ENCODE data around the gene SGCD. TPM values are rescaled to one million over a fixed set of nuclear protein-coding genes. Genes with fewer than 3 reads are reported as not detected.

The SGCD gene
- total and polyA plus RNA-seq, 9 of the 15 experiments (the other 6 are each of a cell fraction or from before 2014, with no cell fraction given), result not detected

DNA sequence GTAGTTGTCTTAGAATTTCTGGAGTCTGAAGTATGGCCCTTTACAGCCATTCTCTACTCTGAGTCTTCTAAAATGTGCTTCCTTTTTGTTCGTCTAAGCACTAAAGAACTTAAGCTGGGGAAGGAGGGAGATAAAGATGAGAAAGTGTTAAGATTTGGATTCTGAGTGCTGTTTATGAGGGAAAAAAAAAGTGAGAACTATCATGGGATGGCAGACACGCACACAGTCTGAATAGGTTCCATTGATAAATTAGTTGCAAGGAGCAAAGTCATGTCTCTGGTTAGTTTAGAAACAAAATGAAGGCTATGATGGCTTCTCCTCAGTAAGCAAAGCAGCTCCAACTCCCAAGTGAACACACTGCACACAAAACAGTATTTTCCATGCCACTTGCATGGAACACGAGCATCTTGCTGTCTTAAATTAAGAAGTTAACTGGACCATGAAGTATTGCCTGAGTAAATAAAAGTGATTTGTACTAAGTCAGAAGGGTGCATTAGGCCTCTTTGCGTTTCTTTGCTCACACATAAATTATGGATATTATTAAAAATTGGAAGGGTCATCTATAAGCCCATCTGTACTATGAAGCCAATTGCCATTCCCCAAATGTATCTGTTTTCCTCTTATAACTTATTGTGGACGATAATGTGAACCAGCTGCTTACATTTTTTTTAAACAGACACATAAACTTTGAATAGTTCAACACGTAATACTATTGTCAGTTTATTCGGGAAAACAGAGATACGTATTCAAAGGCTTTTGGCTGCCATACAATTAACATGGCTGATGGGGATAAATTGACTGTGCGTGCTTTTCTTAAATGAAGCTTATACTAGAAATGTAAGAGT, 199.3 kb downstream of the SGCD start:
- WGBS (ENCODE audit: insufficient coverage, low coverage, missing lambda C conversion rate), result 2% methylated on average over 9 of the region's 9 CpGs
- intact Hi-C loops (cut with micrococcal nuclease), result no loop called here
- POLR2A ChIA-PET, result no interaction called here
- FAIRE-seq, result no peak
- BruUV-seq (replicated peaks), result no TSS peak
- Histone ChIP-seq H3K4me3 (no peak overlapping the region), H3K79me2 (ENCODE audit: control insufficient read depth, insufficient read depth, low read length) (no peaks in the 10 kb centered on the region), H3K9ac (ENCODE audit: insufficient read depth in 1 of 2, low read depth in 2 of 2, low read length in 2 of 2) (no peak overlapping the region), H3K9me1 (ENCODE audit: control insufficient read depth, insufficient read depth, low read length) (no peaks in the 10 kb centered on the region), H3K4me1 (replicated peaks in 1 of 2; ENCODE audit: control insufficient read depth in 2 of 2, insufficient read depth in 2 of 2, low read length in 2 of 2) (no peaks in the 10 kb centered on the region), H3K4me2 (ENCODE audit: insufficient read depth, low read length) (no peak overlapping the region), H3K27ac (ENCODE audit: extremely low read depth, low read depth, low read length) (no peak overlapping the region), H3K27me3 (ENCODE audit: control insufficient read depth in 2 of 2, insufficient read depth in 2 of 2, low read length in 2 of 2) (no peaks in the 10 kb centered on the region), H3K36me3 (ENCODE audit: control insufficient read depth, insufficient read depth, low read length) (no peaks in the 10 kb centered on the region), H3K9me3 (replicated peaks; ENCODE audit: control insufficient read depth, insufficient read depth, low read depth, low read length) (no peaks in the 10 kb centered on the region), H2AFZ (ENCODE audit: low read depth, low read length) (no peak overlapping the region), H4K20me1 (replicated peaks; ENCODE audit: control insufficient read depth, insufficient read depth, low read length) (no peaks in the 10 kb centered on the region)
- ATAC-seq, result no peak
- DNase-seq (ENCODE audit: extremely low read depth in 1 of 4, low spot score in 3 of 4), result no peak
- in situ Hi-C loops (cut with MboI), result no loop called here
- CTCF ChIA-PET (ENCODE audit: low intra/inter-chr PET ratio), result no interaction called here
- TF ChIP-seq, protein P1, sequence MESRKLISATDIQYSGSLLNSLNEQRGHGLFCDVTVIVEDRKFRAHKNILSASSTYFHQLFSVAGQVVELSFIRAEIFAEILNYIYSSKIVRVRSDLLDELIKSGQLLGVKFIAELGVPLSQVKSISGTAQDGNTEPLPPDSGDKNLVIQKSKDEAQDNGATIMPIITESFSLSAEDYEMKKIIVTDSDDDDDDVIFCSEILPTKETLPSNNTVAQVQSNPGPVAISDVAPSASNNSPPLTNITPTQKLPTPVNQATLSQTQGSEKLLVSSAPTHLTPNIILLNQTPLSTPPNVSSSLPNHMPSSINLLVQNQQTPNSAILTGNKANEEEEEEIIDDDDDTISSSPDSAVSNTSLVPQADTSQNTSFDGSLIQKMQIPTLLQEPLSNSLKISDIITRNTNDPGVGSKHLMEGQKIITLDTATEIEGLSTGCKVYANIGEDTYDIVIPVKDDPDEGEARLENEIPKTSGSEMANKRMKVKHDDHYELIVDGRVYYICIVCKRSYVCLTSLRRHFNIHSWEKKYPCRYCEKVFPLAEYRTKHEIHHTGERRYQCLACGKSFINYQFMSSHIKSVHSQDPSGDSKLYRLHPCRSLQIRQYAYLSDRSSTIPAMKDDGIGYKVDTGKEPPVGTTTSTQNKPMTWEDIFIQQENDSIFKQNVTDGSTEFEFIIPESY (CRISPR knock-in tag; IDR thresholded peaks at IDR 0.05), result no peak
- TF ChIP-seq STAT5B (CRISPR knock-in tag; IDR thresholded peaks at IDR 0.05) (no peak), DACH1 (IDR thresholded peaks at IDR 0.05; ENCODE audit: partially characterized antibody) (no peak), RFX5 (IDR thresholded peaks at IDR 0.05; ENCODE audit: low read depth, low read length) (no peak), RUNX1 (IDR thresholded peaks at IDR 0.05; ENCODE audit: low read depth) (no peak), ZBTB17 (CRISPR knock-in tag; IDR thresholded peaks at IDR 0.05) (no peak)
- TF ChIP-seq, protein P2, sequence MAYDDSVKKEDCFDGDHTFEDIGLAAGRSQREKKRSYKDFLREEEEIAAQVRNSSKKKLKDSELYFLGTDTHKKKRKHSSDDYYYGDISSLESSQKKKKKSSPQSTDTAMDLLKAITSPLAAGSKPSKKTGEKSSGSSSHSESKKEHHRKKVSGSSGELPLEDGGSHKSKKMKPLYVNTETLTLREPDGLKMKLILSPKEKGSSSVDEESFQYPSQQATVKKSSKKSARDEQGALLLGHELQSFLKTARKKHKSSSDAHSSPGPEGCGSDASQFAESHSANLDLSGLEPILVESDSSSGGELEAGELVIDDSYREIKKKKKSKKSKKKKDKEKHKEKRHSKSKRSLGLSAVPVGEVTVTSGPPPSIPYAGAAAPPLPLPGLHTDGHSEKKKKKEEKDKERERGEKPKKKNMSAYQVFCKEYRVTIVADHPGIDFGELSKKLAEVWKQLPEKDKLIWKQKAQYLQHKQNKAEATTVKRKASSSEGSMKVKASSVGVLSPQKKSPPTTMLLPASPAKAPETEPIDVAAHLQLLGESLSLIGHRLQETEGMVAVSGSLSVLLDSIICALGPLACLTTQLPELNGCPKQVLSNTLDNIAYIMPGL (CRISPR knock-in tag; IDR thresholded peaks at IDR 0.05), result no peak
- TF ChIP-seq, protein P3, sequence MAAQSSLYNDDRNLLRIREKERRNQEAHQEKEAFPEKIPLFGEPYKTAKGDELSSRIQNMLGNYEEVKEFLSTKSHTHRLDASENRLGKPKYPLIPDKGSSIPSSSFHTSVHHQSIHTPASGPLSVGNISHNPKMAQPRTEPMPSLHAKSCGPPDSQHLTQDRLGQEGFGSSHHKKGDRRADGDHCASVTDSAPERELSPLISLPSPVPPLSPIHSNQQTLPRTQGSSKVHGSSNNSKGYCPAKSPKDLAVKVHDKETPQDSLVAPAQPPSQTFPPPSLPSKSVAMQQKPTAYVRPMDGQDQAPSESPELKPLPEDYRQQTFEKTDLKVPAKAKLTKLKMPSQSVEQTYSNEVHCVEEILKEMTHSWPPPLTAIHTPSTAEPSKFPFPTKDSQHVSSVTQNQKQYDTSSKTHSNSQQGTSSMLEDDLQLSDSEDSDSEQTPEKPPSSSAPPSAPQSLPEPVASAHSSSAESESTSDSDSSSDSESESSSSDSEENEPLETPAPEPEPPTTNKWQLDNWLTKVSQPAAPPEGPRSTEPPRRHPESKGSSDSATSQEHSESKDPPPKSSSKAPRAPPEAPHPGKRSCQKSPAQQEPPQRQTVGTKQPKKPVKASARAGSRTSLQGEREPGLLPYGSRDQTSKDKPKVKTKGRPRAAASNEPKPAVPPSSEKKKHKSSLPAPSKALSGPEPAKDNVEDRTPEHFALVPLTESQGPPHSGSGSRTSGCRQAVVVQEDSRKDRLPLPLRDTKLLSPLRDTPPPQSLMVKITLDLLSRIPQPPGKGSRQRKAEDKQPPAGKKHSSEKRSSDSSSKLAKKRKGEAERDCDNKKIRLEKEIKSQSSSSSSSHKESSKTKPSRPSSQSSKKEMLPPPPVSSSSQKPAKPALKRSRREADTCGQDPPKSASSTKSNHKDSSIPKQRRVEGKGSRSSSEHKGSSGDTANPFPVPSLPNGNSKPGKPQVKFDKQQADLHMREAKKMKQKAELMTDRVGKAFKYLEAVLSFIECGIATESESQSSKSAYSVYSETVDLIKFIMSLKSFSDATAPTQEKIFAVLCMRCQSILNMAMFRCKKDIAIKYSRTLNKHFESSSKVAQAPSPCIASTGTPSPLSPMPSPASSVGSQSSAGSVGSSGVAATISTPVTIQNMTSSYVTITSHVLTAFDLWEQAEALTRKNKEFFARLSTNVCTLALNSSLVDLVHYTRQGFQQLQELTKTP (IDR thresholded peaks at IDR 0.05; ENCODE audit: low read depth in 1 of 2, partially characterized antibody in 2 of 2), result no peak
